Amniotic stem cell (primary cell): ENCODE measurements around the gene SUGCT.
"Not testable (repeated sequence)": the region's sequence is repeated elsewhere in the genome, so short reads cannot be mapped to it uniquely, and the experiment has no call there.

Source experiments
- DNase-seq: peaks from one replicate; lab custom pipeline; 2025; lab: John Stamatoyannopoulos, UW

Gene SUGCT

DNA sequence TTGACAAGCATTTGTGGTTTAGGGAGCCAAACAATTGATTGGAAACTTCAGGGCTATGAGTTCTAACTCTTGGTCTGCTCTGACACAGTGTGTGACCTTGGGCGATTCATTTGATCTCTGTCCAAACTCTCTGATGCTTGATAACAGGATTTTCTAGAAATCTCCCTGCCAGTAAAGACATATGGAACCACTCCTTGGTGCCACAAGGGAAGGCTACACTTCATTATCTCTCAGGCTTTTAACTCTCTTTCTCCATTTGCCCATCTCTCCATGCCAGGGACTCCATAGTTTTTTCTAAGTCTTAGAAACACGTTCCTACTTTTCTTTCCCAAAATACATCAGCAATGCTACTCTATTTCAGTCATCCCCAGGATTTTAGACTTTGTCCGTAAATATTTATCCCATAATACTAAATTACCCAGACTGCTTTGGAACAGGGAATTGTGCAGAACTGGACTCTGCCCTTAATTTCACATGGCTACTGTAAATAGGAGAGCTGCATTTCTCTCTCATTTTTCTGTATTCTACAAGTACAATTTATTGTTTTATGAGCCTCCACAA, 488.2 kb downstream of the SUGCT start:
- no peak for DNase-seq

DNA sequence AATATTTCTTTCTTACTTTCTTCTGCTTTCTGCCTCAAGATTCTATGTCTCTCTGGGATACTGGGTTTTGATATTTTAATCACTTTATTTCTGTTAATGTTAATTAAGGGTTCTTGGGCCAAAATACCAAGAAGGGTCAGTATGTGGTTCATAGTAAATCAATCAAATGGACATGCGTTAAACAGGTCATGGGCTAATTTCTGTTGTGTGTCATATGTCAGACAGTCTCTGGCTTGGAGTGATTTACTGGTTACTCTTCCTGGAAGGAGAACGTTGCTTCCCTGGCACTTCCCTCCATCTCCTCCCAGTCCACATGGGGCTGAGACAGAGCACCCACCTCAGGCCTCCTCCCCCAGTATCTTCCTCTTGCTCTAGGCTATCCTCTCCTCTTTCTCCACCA, 489.1 kb downstream of the SUGCT start:
- DNase-seq = no peak

DNA sequence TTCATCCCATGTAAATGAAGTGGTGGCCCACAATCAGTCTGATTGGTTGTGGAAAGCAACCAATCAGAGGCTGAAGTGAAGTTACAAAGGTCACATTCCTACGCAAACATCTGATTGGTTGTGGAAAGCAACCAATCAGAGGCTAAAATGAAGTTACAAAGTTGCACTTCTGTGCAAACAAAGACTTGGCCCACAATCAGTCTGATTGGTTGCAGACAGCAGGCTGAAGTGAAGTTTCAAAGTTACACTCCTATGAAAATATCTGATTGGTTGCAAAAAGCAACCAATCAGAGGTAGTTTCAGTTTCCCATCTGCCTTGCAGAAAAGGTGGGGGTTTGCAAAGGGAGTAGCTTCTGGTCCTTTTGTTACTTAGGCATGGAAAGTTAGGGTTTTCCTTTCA, 492.6 kb downstream of the SUGCT start:
- not testable (repeated sequence) for DNase-seq

- no peak for DNase-seq
These were observed 495.1 kb downstream of the SUGCT start for GRCh38 chr7:40629891-40630290.

- DNase-seq = no peak
These were observed 499.3 kb downstream of the SUGCT start for GRCh38 chr7:40634118-40634517.

GRCh38 chr7:40638545-40639320, 503.9 kb downstream of the SUGCT start:
- no peak for DNase-seq

DNA sequence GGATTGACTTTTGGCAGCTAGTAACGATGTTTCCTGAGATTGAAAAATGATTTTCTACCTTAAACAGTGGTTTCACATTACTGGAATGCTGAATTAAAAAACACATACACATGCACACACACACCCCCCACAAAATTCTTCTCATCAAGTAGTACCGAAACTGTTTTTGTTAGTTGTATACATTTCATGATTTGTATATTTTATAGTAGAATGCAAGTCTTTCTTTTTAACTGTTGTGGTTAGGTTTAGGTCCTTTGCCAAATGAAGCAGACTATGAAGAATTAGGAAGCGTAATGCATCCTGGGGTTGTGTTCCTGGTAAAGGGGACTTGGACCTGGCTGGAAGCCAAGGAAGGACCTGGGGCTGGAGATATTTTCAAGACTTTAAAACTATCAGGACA, 505.8 kb downstream of the SUGCT start:
- DNase-seq = no peak

- no peak for DNase-seq
These were observed 506.9 kb downstream of the SUGCT start for GRCh38 chr7:40641701-40642100.

- DNase-seq = no peak
These were observed 508.9 kb downstream of the SUGCT start for GRCh38 chr7:40643664-40644063.

GRCh38 chr7:40644454-40645188, 509.8 kb downstream of the SUGCT start:
- no peak for DNase-seq

GRCh38 chr7:40645197-40645596, 510.4 kb downstream of the SUGCT start:
- no peak for DNase-seq

DNA sequence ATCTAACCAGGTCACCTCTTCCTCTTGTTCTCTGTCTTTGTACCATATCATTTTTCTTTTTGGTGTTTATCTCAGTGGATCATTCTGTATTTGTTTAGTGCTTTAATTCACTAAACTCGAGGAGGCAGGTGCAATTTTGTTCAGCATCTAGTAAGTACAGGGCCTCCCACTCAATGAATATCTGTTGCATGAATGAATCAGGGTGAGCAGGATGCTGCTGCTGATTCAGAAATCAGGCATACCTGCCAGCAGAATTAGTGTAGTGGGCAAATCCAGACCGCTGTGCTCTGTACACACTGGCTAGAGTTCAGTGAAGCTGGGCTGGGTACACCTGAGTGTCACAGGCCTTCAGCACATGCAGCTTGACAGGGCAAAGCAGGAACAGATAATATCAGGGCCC, 511.9 kb downstream of the SUGCT start:
- DNase-seq = no peak

- no peak for DNase-seq
These were observed 512.9 kb downstream of the SUGCT start for GRCh38 chr7:40647719-40648118.

DNA sequence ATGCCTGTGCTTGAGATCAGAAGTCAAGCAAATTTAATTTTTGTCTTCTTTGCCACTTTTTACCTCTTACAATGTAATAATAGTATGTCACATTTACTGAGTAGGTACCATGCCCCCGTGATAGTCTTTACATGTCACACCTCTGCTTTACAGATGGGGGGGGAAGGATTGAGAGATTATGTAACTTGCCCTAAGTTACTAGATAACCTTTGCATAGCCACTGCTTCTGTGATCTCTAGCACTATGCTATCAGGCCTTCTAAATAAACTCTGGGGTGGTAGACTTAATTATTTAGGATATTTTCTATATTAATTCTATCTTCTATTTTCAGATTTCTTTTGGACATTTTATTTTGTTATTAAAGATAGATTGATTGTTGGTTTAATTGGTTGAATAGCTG, 514.4 kb downstream of the SUGCT start:
- no peak for DNase-seq

DNA sequence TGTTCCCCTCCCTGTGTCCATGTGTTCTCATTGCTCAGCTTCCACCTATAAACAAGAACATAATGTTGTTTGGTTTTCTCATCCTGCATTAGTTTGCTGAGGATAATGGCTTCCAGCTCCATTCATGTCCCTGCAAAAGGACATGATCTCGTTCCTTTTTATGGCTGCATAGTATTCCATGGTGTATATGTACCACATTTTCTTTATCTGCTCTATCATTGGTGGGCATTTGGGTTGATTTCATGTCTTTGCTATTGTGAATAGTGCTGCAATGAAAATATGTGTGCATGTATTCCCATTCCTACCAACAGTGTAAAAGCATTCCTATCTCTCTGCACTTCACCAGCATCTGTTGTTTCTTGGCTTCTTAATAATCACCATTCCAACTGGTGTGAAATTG, 516.1 kb downstream of the SUGCT start:
- DNase-seq = not testable (repeated sequence)

GRCh38 chr7:40654171-40654570, 519.4 kb downstream of the SUGCT start:
- no peak for DNase-seq

DNA sequence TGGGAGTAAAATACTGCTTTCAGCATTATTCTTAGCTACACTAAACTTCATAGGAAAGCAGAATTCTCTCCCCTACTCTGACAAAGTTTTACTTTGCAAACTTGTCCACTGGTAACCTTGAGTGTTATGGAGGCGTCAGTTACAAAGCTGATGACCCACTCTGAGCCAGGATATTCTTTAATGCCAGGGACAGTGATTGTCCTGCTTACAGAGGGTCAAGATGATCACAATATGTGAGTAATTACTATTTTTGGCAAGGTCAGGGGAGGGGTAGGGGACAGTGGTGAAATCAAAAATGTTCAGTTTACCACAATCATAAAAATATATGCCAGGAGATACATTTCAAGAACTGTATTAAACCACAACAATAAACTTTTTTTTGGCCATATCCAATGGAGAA, 520.6 kb downstream of the SUGCT start:
- DNase-seq = no peak

- no peak for DNase-seq
These were observed 521.5 kb downstream of the SUGCT start for GRCh38 chr7:40656349-40656748.

- DNase-seq = no peak
These were observed 523.9 kb downstream of the SUGCT start for GRCh38 chr7:40658729-40659128.

DNA sequence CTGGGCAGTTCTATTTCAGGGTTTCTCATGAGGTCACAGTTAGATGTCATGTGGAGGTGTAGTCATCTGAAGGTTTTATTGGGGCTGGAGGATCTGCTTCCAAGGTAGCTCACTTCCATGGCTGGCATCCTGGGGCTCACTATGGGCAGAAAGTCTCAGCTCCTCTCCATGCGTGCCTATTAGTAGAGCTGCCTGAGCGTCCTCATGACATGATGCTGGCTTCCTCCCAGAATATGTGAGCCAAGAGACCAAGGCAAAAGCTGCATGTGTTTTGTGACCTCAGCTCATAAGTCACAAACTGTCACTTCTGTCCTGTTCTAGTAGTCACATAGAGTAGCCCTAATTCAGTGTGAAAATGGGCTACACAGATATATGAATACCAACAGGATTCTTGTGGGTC, 524.4 kb downstream of the SUGCT start:
- DNase-seq = no peak

- peak; percentile 27 for DNase-seq
These were observed 538.5 kb downstream of the SUGCT start for GRCh38 chr7:40673285-40673684.

DNA sequence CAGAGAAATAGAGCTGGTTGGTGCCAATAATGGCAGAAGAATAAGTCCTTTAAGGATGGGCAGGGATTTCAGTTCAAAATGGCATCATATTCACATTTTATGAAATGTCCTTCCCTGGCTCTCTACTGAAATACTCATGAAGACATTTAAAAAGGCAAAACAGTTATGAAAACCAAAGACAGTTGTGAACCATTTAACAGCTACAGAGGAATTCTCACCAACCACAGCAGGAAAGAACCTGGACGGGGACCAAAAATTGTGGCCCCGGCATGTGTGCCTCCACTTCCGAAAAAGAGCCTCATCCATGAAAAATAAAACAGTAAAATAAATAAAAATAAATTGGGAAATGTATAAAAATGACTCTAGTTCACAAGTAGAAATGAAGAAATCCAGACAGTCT, 539.5 kb downstream of the SUGCT start:
- DNase-seq = no peak

- DNase-seq = no peak
These were observed 540.9 kb downstream of the SUGCT start for GRCh38 chr7:40675741-40676140.
